GM10266 (cell line): ENCODE data around the gene PAK6.

ENCODE experiments used
- DNase-seq: peaks from one replicate; pipeline ENCODE4 v3.0.0; 2012; ENCODE audit errors: extremely low spot score
- CTCF ChIP-seq: IDR thresholded peaks from 2 replicates; pipeline ENCODE4 v1.5.1; 2012; ENCODE audit warnings: mild to moderate bottlenecking, low read depth; ENCODE audit not compliant: control insufficient read depth, insufficient read depth; ENCODE audit errors: missing control alignments

Gene PAK6

DNA sequence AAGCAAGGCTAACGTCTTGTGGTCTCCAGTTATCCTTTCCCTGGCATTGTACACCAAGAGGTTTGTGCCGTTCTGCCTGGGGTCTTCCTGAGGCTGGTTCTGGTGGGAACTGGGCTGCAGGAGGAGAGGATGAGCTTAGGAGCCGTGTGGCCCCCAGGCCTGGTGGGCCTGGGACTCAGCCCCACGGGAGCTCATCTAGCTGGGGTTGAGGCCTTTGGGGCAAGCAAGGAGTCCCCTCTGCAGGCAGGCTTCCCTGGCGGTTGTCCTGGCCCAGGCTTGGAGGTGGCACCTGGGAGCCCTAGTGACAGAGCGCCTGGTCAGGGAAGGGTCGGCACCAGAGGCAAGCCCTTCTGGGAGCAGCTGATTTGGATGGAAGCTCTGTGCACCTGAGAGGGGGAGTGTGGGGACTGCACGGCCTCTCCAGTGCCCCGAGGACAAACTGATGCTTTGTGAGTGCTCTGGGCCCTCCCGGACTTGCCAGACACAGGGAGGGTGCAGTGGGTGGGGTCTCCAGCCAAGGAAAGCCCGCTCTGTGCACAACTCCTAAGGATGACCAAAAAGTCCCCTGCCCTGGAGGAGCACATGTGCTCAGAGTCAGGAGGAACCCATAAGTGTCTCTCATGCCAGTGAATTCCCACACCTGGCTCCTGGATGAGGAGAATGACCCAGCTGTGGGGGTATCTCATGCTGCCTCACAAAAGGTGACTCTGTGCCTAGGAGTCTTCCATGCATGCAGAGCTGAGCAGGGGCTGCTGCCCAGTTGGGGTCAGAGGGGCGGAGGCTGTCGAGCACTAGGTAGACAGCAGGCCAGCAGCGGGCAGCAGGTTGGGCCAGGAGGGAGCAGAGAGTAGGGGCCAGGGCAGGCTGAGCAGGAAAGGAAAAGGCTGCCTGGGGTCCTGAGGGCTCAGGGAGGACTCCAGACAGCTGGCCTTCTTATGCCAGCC is 2.7 kb downstream of the PAK6 start:
- peak; percentile 19 for DNase-seq
- no peak for TF ChIP-seq CTCF

GRCh38 chr15:40242213-40242599 is 3.3 kb downstream of the PAK6 start:
- DNase-seq: peak; percentile 8
- TF ChIP-seq CTCF: no peak

DNA sequence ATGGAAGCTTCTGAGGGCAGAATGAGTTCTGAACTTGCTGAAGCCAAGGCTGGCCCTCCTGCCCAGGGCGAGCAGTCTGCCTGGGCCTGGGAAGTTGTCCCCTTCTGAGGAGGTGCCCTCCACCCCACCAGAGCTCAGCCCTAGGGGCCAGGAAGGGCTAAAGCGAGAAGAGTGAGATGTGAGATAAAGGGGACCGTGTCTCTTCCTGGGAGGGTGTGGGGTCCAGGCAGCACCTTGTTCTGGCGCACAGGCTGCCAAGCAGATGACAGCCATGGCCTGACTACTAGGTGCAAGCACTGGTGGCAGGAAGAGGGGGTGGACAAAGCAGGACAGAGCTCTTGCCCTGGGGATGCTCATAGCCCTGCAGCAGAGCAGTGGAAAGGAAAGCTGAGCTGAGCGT is 3.7 kb downstream of the PAK6 start:
- no peak for TF ChIP-seq CTCF
- peak; percentile 7 for DNase-seq

- TF ChIP-seq CTCF: no peak
- peak; percentile 7 for DNase-seq
These were observed 4.4 kb downstream of the PAK6 start for GRCh38 chr15:40243126-40243810.

DNA sequence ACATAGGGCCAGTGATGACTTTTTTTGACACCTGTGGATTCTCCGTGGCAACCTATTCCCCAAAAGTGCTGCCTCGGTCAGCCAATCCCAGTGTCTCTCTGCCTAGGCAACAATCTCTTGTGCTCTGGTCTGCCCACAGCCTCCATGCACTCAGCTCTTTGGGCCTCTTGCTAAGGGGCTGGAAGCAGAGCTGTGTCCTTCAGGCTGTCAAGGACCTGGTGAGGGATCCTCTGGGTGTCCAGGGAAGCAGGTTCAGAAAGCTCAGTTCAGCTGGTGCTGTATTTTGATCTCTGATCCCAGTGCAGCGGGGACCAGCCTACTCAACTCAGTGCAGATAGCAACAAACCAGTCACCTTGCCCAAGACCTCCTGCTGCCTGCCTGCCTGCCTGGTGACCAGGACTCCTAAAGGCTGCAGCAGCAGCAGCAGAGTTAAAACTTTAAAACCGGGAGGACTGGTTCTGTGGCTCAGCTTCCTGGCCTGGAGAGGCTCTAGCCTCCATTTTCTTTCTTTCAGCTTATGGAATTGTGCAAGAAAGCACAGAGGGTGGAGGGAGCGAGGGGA is 6.2 kb downstream of the PAK6 start:
- no peak for DNase-seq
- TF ChIP-seq CTCF: no peak

- TF ChIP-seq CTCF: no peak
- no peak for DNase-seq
These were observed 7.0 kb downstream of the PAK6 start for GRCh38 chr15:40245666-40246450.
